SH-SY5Y (cell line): ENCODE measurements around the gene RAD51B.

Experiments
- GATA2 ChIP-seq: IDR thresholded peaks from 2 replicates; pipeline ENCODE4 v1.6.1; 2011; ENCODE audit warnings: mild to moderate bottlenecking, low read depth, low read length
- GATA3 ChIP-seq: IDR thresholded peaks from 2 replicates; pipeline ENCODE4 v1.6.1; 2011; ENCODE audit warnings: low read depth, mild to moderate bottlenecking, low read length, moderate library complexity

The RAD51B gene

GRCh38 chr14:67911562-67911961 is 92.0 kb downstream of the RAD51B start:
- TF ChIP-seq GATA2, result no peak
- no peak for TF ChIP-seq GATA3

DNA sequence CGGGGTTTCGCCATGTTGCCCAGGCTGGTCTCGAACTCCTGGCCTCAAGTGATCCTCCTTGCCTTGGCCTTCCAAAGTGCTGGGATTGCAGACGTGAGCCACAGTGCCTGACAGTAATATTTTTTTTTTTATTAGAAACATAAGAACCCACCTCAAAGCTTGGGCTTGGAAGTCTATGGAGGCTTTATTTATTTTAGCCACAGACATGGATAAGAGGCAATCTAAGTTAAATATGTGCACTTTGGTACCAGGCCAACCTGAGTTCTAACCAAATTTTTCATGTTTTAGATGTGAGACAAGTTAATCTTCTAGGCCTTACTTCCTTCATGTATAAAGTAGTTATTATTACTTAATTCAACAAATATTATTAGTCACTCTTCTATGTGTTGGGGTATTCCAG is 96.9 kb downstream of the RAD51B start:
- TF ChIP-seq GATA2 (no peak), GATA3 (no peak)

GRCh38 chr14:67917006-67917405 is 97.4 kb downstream of the RAD51B start:
- TF ChIP-seq GATA2, result no peak

DNA sequence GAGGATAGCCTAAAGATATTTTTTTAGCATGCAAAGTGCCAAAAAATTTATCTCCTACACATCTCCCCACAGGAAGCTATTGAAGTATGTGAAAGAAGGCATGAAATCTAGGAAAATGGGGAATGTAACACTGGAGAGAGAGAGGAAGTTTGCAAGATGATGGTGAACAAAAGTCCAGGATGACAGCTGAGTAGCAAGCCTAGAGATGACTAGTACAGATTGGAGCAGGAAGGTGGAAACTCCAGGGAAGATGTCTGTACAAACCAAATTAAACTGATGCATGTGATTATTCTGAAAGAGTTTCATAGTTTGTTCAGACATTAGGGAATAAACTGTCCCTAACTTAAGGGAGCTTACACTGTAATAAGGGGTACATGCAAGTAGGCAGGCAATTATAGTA is 99.3 kb downstream of the RAD51B start:
- TF ChIP-seq GATA2, result no peak
- TF ChIP-seq GATA3, result no peak

GRCh38 chr14:67919259-67920032 is 99.9 kb downstream of the RAD51B start:
- TF ChIP-seq GATA3, result no peak
- TF ChIP-seq GATA2, result no peak

GRCh38 chr14:67926821-67927220 is 107.2 kb downstream of the RAD51B start:
- TF ChIP-seq GATA3 (no peak), GATA2 (no peak)

- TF ChIP-seq GATA2 (no peak), GATA3 (no peak)
These were observed 107.7 kb downstream of the RAD51B start for GRCh38 chr14:67927244-67927643.

GRCh38 chr14:67928375-67928774 is 108.8 kb downstream of the RAD51B start:
- TF ChIP-seq GATA2, result no peak
- no peak for TF ChIP-seq GATA3

GRCh38 chr14:67932708-67933246 is 113.2 kb downstream of the RAD51B start:
- no peak for TF ChIP-seq GATA2
- TF ChIP-seq GATA3, result no peak

DNA sequence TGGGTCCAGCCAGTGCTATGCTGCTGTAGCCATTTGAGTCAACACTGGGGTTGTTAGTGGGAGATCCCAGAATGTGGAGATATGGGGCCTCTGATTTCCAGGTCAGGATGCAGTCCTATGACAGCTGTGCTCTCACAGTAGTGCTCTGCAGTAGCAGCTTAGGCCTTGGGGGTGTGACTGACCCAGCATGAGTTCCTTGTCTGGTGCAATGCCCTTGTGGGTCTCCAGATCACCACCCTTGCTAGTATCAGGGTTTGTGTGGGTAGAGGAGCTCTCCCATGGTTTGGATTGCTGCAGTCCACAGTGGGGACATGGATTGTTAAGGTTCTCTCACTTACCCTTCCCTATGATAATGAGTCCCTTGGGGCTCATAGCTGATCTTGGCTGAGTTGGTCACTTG is 113.7 kb downstream of the RAD51B start:
- TF ChIP-seq GATA2 (no peak), GATA3 (no peak)

DNA sequence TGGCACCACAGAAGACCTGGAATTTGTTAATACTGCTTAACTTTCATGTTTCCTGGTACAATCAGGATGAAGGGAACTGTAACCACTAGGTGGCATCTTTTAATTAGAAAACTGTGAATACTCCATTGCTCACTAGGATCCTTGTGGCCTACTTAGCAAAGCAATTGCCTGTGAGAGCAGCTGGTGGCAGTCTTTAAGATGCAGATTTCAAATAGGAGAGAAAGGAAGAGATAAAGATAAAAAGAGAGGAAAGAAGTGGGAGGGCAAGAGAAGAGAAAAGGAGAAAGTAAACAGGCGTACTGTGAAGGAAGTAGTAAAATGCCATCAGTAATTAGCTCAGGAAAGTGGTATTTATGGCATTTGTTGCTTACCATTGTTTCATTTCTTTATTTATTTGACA is 114.5 kb downstream of the RAD51B start:
- TF ChIP-seq GATA2, result no peak

DNA sequence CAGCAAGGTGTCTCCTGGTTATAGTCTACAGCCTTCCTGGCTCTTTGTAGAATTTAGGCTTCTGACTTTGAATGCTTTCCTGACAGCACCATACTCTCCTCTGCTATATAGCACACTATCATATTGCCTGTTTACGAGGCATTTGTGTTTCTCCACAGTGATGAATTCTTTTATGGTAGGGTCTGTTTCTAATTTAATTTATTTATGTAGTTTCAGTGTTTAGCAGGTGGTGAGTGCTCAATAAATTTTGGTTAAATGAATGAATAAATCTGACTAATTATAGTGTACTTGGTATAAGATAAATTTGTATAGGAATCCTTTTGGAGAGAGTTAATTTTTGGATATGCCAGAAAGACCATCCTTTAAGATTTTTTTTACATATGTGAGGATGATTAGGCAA is 115.3 kb downstream of the RAD51B start:
- TF ChIP-seq GATA3, result no peak
- TF ChIP-seq GATA2, result no peak

DNA sequence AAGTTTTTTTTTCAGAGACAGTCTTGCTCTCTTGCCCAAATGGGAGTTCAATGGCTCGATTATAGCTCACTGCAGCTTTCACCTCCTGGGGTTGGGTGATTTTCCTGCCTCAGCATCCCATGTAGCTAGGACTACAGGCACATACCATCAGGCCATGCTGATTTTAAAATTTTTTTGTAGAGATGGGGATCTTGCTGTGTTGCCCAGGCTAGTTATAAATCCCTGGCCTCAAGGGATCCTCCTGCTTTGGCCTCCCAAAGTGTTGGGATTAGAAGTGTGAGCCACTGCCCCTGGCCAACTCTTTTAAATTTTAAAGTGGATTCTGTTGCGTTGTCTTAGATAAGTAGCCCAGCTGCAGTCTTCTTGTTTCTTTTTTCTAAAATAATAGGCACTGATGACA is 115.8 kb downstream of the RAD51B start:
- TF ChIP-seq GATA2, result no peak
- TF ChIP-seq GATA3, result no peak

DNA sequence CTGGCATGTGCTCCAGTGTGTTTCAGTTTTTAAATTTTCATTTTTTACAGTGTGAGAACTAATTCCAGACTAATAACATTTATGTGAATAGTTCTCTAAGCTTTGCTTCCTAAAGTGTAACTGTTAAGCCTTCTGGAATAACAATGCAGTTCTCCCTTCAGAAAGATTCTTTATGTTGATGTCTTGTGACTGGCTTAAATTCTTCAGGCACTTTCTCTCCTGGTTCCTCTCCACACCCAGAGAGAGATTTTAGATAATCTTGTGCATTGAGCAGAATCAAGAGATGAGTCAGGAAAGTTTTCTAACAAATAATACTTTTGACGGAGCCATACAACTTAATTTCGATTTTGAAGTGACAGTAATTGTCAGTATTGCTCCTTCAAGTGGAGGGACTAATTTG is 118.5 kb downstream of the RAD51B start:
- TF ChIP-seq GATA3, result no peak
- TF ChIP-seq GATA2, result no peak
